ENCODE data around the gene TLNRD1.
A peak's percentile ranks its signal among the peaks of the same experiment; 100 is the strongest.

Gene TLNRD1

DNA sequence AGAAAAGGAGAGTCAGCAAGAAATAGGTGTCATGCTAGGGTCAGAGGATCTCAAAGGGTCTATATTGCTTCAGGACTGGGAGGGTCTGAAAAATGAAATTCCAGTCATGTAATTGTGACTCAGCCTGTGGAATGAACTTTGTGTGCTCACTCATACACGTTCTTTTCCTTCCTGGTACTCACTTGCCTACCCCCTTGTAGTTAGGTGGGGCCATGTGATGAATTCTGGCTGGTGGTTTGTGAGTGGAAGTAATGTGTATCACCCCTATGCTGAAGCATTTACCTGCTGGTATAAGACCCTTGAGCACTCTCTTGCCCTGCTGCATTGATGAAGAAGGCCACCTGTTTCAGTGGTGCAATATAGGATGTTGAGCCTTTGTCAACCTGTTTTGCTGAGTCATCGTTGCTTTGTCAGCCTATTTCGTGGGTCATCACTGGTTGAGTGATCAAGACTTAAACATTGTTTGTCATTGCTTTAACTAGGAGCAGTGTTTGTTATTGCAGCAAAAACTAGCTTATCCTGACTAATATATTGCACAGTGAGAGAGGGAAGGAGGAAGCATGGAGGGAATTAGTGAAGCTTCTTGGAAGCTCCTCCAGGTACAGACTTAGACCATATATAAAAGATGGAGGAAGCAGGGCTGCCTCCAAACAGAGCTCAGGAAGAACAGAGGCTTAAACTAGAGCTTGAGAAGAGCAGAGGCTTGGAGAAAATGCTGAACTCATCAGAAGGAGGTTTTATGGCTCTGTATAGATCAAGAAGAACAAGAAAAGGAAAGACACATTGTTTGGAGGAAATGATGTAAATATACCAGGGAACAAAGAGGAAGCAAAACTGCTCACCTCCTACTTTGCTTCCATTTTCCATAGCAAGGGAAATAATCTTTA, 28.9 kb downstream of the TLNRD1 start:
- DNase-seq (ENCODE audit: low read depth) = peak; percentile 54

DNA sequence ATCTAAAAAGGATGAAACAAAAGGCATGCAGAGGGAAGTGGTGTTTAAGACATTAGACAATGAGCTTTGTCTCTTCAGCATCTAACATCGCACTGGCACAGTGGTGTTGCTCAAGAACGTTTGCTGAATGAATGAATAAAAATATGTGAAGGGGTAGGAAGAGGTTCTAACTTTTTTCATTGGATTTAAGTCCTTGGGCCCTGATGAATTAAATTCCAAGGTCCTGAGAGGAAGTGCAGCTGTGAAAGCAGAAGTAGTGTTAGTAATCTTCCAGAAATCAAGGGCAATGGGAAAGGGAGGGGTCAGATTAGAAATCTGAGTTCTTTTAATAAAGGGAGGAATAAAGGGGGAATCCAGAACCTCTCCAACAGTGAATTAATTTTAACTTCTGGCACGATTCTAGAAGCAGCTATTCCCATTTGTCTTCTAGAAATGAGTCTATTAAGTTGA, 29.6 kb downstream of the TLNRD1 start:
- no peak for DNase-seq (ENCODE audit: low read depth)

DNA sequence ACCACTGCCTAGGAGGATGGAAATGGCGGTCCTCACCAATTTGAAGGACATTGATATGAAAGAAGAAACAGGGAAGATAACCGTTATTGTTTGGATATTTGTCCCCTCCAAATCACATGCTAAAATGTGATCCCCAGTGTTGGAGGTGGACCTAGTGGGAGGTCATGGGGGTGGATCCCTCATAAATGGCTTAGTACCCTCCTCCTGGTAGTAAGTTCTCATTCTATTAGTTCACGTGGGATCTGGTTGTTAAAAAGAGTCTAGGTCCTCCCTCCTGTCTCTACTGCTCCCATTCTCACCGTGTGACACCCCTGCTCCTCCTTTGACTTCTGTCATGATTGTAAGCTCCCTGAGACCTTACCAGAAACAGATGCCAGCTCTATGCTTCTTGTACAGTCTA, 30.5 kb downstream of the TLNRD1 start:
- no peak for DNase-seq (ENCODE audit: low read depth)

DNA sequence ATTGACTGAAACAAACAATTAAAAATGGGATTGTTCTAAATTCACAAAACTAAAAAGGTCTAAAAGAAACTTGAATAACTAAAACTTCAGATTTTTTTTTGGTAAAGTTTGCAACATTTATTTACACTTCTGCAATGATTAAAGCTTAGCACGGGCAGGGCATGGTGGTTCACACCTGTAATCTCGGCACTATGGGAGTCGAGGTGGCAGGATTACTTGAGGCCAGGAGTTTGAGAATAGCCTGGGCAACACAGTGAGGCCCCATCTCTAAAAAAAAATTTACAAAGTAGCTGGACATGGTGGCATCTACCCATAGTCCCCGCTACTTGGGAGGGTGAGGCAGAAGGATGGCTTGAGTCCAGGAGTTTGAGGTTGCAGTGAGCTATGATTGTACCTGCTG, 31.6 kb downstream of the TLNRD1 start:
- no peak for DNase-seq (ENCODE audit: low read depth)

DNA sequence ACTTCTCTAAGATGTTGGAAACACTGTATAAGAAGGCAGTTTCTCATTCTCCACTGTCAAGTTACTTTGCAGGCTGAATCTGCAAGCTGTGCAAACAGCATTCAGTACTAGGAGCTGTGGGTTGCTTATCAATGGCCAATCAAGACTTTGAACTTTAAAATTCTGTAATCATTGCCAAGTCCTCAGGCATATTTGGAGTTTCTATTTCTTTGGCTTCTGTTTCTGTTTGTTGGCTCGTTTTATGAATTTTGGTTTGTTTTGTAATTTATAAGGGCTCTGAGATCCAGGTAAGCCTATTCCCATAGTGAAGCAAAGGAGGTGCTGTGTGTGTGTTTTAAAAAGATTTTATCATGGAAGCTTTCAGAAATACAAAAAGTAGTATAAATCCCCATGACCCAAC, 32.1 kb downstream of the TLNRD1 start:
- no peak for DNase-seq (ENCODE audit: low read depth)

DNA sequence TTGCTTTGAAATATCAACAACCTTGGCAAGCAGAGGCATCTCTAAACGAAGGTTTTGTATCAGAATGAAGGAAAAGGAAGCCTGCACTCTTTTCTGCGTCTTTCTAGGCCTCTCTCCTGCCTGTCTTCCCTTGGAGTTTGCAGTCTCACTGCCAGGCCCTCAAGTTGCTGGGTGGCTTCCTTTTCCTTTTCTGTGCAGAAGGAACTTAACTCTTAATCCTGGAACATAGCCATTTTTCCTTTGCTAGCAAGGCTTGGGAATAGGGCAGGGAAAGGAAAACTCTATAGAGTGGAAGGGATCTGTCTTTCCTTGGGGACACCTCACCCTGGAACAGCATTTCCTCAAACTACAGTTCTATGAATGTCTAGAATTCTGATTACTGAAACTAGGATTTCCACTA, 32.8 kb downstream of the TLNRD1 start:
- no peak for DNase-seq (ENCODE audit: low read depth)

DNA sequence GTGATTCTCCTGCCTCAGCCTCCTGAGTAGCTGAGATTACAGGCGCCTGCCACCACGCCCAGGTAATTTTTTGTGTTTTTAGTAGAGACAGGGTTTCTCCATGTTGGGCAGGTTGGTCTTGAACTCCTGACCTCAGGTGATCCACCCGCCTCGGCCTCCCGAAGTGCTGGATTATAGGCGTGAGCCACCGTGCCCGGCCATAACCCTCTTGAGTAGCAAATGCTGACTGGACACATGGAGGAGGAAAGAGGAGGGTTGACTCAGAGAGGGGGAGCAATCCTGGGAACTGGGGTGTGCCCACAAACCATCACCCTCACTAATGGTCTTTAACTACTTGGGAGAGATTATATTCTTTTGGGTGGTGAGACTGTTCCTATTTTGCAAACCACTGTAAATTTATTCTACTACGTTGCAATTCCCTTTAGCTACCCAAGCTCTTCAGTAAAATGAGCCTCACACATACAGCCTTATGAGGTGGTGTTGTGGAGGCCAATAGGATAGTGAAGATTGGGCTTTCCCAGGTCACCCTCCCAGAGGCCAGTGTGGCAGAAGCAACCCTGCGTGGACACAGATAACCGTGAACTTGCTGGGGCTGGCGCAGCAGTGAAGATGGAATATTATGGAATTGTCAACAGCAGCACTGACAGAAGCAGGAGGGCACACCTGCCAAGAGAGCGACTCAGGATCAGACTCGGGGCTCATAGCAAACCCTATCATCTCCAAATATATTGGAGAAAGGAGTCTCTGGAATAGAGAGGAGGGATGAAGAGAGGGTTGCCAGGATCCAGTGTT, 37.4 kb downstream of the TLNRD1 start:
- DNase-seq (ENCODE audit: low read depth) = no peak

DNA sequence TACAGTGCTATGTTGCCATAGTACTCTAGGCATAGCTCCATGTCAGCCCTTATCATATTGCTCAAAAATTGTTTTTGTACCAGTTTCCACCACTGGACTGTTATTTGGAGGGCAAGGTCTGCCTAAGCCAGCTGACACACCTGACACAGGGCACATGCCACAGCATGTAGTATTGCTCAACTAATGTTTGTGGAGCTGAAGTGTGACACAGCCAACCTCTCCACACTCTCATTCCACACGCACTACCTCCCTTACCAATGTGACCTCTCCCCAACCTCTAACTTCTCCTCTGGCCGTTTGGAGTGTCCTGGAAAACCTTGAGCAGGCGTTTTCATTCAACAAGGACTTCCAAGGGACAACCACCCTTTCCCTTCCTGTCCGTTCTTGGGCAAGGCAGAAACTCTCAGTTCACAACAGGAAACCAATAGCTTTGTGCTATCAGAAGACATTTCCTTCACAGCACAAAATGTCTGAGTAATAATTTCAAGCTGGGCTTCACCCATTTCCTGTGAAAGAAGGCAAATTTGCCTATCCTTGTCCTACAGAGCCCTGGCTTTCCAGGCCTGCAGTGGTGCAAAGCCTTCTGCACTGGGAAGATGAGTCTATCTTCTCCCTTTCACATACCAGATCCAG, 38.4 kb downstream of the TLNRD1 start:
- DNase-seq (ENCODE audit: low read depth) = no peak

DNA sequence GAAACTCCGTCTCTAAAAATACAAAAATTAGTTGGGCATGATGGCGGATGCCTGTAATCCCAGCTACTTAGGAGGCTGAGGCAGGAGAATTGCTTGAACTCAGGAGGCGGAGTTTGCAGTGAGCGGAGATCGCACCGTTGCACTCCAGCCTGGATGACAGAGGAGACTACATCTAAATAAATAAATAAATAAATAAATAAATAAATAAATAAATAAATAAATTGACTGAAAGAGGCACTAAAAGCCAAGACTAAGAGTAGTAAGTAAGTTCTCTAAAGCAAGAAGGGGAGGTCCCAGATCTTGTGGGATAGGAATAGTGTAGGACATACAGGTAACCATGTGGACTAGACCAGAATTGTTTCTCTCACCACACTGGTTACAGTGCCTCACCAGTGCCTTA, 40.0 kb downstream of the TLNRD1 start:
- no peak for DNase-seq (ENCODE audit: low read depth)

DNA sequence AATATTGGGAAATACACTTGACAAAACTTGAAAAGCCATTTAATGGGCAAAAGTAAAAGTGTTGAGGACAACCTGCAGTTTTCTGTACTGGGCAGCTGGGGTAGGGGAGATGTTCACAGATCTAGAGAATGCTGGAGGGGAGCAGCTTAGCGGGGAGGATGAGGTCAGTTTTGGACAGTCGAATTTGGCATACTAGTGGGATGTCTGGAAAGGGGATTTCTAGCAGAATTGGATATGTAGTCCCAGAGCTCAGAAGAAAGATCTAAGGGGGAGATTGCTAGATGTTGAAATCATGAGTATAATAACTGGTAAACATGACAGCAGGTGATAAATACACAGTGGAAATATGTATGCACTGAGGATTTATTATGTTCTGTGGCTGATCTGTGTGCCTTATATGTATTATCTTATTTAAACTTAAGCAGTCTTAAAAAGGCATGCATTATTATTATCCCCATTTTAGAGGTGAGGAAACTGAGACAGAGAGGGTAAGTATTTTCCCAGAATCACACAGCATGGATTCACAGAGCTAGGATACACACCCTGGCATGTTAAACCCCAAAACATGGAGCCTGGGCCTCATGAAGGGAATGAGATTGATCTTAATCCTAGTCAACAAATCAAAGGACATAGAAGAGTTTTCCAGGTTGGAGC, 42.7 kb downstream of the TLNRD1 start:
- no peak for DNase-seq (ENCODE audit: low read depth)

DNA sequence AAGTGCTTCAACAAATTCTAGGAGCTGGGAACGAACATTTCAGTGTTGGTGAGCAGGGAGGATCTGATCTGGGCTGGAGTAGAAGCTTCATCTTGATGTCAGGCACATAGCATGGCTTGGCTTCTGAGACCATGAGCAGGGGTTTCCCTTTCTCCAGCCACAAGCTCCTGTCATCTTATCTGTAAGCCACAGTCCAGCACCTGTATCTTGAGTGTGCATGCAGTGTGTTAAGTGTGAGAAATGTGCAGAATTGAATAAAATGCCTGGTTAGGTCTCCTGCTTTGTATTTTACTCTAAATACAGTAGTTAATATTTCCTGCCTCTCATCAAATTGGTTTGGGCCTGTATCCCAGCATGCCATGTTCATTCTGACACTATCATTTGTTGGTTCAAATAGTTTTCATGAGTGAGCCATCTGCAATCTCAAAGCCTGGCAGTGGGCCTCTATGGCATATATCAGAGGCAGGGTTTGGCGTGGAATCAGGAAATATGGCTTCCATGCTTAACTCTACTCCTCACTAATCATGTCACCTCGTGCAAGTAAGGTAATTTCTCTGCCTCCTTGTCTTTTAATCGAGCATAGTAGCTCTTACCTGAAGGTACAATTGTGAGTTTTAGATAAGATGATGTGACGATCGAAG, 43.3 kb downstream of the TLNRD1 start:
- no peak for DNase-seq (ENCODE audit: low read depth)

DNA sequence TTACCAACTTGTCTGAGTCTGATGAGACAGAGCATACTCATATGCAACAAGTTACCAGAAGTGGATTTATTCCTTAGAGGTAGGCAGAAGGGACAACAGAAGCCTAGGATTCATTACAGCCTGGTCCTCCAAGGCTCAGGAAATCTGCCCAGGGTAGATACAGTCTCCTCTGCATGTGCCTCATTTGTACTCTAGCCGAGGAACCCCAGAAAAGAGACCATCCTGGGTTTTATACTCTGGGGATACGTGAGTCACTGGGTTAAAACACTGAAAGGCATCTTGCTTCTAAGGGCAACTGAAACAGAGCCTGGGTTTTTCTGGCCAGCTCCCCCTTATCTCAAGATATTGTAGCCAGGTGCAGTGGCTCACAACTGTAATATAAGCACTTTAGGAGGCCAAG, 45.6 kb downstream of the TLNRD1 start:
- no peak for DNase-seq (ENCODE audit: low read depth)

DNA sequence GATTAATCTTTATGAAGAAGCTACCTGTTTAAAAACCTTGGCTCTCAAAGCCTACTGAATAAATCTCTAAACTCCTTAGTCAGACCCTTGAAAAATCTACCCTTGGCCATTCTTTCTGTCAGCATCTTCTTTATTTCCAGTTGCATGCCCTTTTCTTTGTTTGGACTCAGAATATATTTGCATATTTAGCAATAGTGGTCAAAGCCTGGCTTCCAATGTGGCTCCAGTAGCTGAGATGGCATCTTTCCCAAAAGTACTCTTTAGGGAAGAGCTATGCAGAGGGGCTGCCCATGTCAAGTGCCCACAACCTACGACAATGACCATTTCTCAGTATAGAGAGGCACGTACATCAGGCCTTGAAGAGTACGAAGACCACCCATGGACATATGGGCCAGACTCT, 47.2 kb downstream of the TLNRD1 start:
- DNase-seq (ENCODE audit: low read depth) = no peak

DNA sequence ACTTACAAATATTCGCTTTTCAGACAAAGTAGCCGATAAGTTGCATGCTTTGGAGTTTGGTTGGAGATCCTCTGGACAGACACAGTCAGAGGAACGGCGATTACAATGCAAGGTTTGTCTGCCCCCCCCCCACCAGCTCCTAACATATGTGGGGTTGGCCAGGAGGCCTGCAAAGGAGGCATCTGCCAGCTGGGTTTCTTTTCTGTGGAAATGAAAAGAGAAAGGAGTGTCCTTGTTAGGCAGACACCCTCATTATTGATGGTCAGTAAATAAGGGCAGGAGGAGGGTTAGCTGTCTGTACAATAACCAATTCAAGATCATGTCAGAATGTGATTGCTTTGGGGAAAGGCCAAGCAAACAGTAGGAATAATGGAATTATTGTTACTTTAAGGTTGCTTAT, 49.1 kb downstream of the TLNRD1 start:
- DNase-seq (ENCODE audit: low read depth) = no peak

DNA sequence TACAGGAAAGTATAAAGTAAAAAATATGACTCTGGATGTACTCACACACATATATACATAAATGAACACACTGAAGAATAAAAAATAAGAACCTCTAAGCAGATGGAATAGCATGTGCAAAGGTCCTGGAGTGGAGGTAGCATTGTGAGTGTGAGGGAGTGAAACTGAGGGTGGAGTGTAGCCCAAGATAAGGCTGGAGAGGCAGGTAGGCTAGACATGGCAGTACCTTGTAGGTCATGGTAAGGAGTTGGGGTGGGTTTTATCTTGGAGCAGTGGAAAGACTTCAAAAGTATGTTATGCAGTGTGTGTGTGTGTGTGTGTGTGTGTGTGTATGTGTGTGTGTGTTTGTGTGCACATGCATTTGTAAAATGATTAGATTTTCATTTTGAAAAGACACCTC, 49.5 kb downstream of the TLNRD1 start:
- no peak for DNase-seq (ENCODE audit: low read depth)

DNA sequence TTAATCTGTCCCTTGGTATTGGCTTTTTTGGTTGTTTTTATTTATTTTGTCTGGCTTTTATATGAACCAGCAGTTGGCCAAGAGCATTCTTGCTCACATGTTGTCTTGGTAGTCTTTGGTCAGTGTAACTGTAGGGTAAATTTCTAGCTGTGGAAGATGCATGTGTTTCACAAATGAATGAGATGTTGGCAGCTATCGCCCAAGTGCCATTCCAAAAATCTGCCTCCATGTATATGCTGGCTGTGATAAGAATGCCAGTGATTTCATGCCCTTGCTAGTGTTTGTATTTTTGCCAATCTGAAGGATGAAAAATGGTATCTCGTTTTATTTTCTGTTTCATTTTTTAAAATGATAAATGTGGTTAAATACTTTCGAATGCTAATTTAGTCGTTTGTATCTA, 50.1 kb downstream of the TLNRD1 start:
- DNase-seq (ENCODE audit: low read depth) = no peak

DNA sequence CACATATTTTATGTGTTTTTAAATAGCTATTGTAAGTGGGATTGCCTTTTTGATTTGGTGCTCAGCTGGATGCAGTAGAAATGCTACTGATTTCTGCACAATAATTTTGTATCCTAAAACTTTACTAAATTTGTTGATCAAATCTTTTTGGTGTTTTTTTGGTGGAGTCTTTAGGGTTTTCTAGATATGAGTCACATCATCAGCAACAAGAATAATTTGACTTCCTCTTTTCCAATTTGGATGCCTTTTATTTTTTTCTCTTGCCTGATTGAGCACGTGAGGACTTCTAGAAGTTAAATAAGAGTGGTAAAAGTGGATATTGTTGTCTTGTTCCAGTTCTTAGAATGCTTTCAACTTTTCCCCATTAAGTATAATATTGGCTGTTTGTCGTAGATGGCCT, 51.3 kb downstream of the TLNRD1 start:
- DNase-seq (ENCODE audit: low read depth) = no peak

DNA sequence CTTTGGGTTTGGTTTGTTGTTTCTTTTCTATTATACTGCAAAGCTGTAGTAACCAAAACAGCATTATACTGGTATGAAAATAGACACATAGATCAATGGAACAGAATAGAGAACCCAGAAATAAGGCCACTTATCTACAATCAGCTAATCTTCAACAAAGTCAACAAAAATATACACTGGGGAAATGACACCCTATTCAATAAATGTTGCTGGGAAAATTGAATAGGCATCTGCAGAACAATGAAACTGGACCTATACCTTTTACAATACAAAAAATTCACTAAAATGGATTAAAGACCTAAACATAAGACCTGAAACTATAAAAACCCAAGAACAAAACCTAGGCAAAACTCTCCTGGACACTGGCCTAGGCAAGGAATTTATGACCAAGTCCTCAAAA, 52.9 kb downstream of the TLNRD1 start:
- DNase-seq (ENCODE audit: low read depth) = no peak

DNA sequence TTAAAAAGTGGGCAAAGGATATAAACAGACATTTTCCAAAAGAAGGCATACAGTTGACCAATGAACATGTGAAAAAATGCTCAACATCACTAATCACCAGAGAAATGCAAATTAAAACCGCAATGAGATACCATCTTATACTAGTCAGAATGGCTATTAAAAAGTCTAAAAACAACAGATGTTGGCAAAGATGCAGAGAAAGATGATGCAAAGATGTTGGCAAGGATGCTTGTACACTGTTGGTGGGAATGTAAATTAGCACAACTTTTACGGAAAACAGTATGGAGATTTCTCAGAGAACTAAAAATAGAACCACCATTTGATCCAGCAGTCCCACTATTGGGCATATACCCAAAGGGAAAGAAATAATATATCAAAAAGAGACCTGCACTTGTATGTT, 53.5 kb downstream of the TLNRD1 start:
- DNase-seq (ENCODE audit: low read depth) = no peak

All from iris pigment epithelial cell (primary cell).